HL-60 (cell line): ENCODE data around the gene SLC1A7.

Experiments
- DNase-seq, 2 experiments: peaks; one replicate each; pipeline ENCODE4 v3.0.0-alpha.2; 2010 to 2020; ENCODE audit warnings: low read depth in 1 of 2, low spot score in 1 of 2
- H3K27ac ChIP-seq: fragments of 250-450 bp; sonication (Bioruptor Pico); replicated peaks from 2 replicates; pipeline ENCODE4 v1.5.1; 2020; ENCODE audit warnings: mild to moderate bottlenecking, moderate library complexity
- H3K27me3 ChIP-seq: fragments of 250-450 bp; sonication (Bioruptor Pico); 2 replicates; pipeline ENCODE4 v1.5.1; 2021; ENCODE audit warnings: mild to moderate bottlenecking, moderate library complexity; ENCODE audit not compliant: insufficient read depth, poor library complexity, severe bottlenecking
- H3K4me3 ChIP-seq: replicated peaks from 2 replicates; pipeline ENCODE4 v1.5.1; 2011; ENCODE audit warnings: mild to moderate bottlenecking, control low read depth, low read length; ENCODE audit not compliant: insufficient read depth
- GABPA ChIP-seq: IDR thresholded peaks from 2 replicates; pipeline ENCODE4 v1.6.1; 2012; ENCODE audit warnings: low read depth
- POLR2AphosphoS5 ChIP-seq: IDR thresholded peaks from 2 replicates; pipeline ENCODE4 v1.6.1; 2012; ENCODE audit warnings: low read depth
- SPI1 ChIP-seq: IDR thresholded peaks from 2 replicates; pipeline ENCODE4 v1.6.1; 2012; ENCODE audit warnings: low read depth, mild to moderate bottlenecking, borderline replicate concordance
- TF ChIP-seq, protein P1 (sequence below): IDR thresholded peaks from one replicate; pipeline ENCODE4 v1.5.1; 2011; ENCODE audit warnings: low read length, control low read depth, inconsistent platforms; ENCODE audit not compliant: insufficient read depth
- TF ChIP-seq, protein P2 (sequence below): IDR thresholded peaks from 2 replicates; pipeline ENCODE4 v1.6.1; 2012; ENCODE audit warnings: low read depth; ENCODE audit not compliant: insufficient replicate concordance

SLC1A7 gene

GRCh38 chr1:53172426-53173128 is 30.1 kb upstream of the SLC1A7 start:
- DNase-seq = no peak
- H3K4me3 ChIP-seq = no peak overlapping the region

DNA sequence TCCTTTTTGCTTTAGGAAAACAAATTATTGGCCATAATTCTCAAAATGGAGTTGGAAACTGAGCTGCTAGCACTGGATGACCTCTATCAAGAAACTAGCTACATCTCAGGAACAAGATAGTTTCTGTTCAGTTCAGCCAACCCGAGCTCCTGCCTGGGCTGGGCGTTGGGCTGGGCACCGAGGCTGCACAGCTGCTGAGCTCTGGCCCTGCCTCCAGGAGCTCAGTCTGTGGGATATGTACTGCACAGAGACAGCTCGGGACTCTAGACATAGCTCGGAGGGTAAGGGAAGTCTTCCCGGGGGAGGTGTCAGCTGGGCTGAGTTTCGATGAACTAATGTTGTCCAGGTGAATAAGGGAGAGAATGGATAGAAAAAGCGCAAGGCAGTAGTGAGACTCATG is 24.5 kb upstream of the SLC1A7 start:
- no peak overlapping the region for H3K4me3 ChIP-seq
- DNase-seq = no peak
- no peak overlapping the region for H3K27ac ChIP-seq
- TF ChIP-seq POLR2AphosphoS5 = no peak
- TF ChIP-seq GABPA = no peak
- no peaks in the 10 kb centered on the region for H3K27me3 ChIP-seq

More at GRCh38 chr1:53172426-53173128, 30.1 kb upstream of the SLC1A7 start:
- TF ChIP-seq, protein P1, sequence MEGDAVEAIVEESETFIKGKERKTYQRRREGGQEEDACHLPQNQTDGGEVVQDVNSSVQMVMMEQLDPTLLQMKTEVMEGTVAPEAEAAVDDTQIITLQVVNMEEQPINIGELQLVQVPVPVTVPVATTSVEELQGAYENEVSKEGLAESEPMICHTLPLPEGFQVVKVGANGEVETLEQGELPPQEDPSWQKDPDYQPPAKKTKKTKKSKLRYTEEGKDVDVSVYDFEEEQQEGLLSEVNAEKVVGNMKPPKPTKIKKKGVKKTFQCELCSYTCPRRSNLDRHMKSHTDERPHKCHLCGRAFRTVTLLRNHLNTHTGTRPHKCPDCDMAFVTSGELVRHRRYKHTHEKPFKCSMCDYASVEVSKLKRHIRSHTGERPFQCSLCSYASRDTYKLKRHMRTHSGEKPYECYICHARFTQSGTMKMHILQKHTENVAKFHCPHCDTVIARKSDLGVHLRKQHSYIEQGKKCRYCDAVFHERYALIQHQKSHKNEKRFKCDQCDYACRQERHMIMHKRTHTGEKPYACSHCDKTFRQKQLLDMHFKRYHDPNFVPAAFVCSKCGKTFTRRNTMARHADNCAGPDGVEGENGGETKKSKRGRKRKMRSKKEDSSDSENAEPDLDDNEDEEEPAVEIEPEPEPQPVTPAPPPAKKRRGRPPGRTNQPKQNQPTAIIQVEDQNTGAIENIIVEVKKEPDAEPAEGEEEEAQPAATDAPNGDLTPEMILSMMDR = no peak
- no peak for TF ChIP-seq GABPA
- TF ChIP-seq SPI1 = no peak
- TF ChIP-seq POLR2AphosphoS5 = no peak
- TF ChIP-seq, protein P2, sequence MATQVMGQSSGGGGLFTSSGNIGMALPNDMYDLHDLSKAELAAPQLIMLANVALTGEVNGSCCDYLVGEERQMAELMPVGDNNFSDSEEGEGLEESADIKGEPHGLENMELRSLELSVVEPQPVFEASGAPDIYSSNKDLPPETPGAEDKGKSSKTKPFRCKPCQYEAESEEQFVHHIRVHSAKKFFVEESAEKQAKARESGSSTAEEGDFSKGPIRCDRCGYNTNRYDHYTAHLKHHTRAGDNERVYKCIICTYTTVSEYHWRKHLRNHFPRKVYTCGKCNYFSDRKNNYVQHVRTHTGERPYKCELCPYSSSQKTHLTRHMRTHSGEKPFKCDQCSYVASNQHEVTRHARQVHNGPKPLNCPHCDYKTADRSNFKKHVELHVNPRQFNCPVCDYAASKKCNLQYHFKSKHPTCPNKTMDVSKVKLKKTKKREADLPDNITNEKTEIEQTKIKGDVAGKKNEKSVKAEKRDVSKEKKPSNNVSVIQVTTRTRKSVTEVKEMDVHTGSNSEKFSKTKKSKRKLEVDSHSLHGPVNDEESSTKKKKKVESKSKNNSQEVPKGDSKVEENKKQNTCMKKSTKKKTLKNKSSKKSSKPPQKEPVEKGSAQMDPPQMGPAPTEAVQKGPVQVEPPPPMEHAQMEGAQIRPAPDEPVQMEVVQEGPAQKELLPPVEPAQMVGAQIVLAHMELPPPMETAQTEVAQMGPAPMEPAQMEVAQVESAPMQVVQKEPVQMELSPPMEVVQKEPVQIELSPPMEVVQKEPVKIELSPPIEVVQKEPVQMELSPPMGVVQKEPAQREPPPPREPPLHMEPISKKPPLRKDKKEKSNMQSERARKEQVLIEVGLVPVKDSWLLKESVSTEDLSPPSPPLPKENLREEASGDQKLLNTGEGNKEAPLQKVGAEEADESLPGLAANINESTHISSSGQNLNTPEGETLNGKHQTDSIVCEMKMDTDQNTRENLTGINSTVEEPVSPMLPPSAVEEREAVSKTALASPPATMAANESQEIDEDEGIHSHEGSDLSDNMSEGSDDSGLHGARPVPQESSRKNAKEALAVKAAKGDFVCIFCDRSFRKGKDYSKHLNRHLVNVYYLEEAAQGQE = no peak
- Histone ChIP-seq H3K27me3 (no peaks in the 10 kb centered on the region), H3K27ac (no peak overlapping the region)

GRCh38 chr1:53166366-53166765 is 23.9 kb upstream of the SLC1A7 start:
- Histone ChIP-seq H3K27me3 (no peaks in the 10 kb centered on the region), H3K4me3 (no peak overlapping the region), H3K27ac (no peak overlapping the region)
- TF ChIP-seq, protein P1 = no peak
- no peak for TF ChIP-seq GABPA
- TF ChIP-seq, protein P2 = no peak
- TF ChIP-seq SPI1 = no peak
- no peak for TF ChIP-seq POLR2AphosphoS5
- no peak for DNase-seq

- DNase-seq = no peak
- TF ChIP-seq, protein P2 = no peak
- H3K27ac ChIP-seq = no peak overlapping the region
- H3K4me3 ChIP-seq = no peak overlapping the region
- no peaks in the 10 kb centered on the region for H3K27me3 ChIP-seq
Measured at GRCh38 chr1:53165408-53165961, 23.0 kb upstream of the SLC1A7 start.
